ENCODE data around the gene GTPBP8.

Gene GTPBP8

GRCh38 chr3:113034011-113034410, 43.2 kb downstream of the GTPBP8 start (continued):
- no peak for TF ChIP-seq MZF1 (tag by site-specific recombination; IDR thresholded peaks at IDR 0.05; ENCODE audit: borderline replicate concordance)
- TF ChIP-seq ZNF596 (tag by site-specific recombination; IDR thresholded peaks at IDR 0.05): no peak
- TF ChIP-seq ZNF423 (tag by site-specific recombination; IDR thresholded peaks at IDR 0.05): no peak

DNA sequence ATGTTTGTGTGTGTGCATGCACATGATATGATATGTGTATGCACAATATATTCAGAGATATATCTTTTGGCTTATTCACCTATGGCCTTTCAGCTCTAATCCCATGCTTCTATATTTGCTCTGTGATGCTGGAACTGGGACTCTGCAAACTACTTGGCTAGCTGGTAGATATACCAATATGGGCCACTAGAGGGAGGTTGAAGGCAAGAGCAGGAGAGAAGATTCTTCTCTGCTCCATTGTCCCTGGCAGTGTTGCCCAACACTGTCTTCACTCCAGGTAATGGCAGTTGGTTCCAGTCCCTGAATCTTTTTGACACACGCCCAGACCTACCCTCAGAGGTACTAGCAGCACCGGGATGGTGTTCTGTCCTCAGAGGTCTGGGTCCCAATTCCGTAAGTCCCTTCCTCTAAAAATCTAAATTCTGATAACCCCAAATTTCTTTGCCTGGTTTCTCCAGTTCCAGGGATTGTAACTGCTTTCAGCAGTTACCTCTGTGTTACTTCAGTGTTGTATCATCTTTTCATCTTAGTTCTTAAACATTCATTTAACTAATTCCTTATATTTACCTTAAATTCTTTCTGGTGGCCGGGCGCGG, 44.7 kb downstream of the GTPBP8 start:
- ChIA-PET CTCF (interaction anchor here (0.7 to 1.5 kb wide), 5 partner anchors 15 to 301 kb away, joined by 3 to 5 read pairs (median 4); no protein-coding TSS in a partner anchor), POLR2A (interaction anchor here (0.6 to 1.2 kb wide), 2 partner anchors 16 to 711 kb away, joined by 3 to 7 read pairs; a partner anchor contains a TSS)
- H3K9me3 ChIP-seq (ENCODE audit: control insufficient read depth, insufficient read depth, low read depth, low read length): no peaks in the 10 kb centered on the region
- no peaks in the 10 kb centered on the region for H3K36me3 ChIP-seq (ENCODE audit: control insufficient read depth in 2 of 2, insufficient read depth in 1 of 2, low read length in 2 of 2)
- no peaks in the 10 kb centered on the region for H3K4me1 ChIP-seq (ENCODE audit: control insufficient read depth, insufficient read depth, low read length)
- no peak overlapping the region for H3K27ac ChIP-seq (ENCODE audit: extremely low read depth, low read depth, low read length)
- no peak for TF ChIP-seq ZNF433 (tag by site-specific recombination; IDR thresholded peaks at IDR 0.05; ENCODE audit: low read depth)
- TF ChIP-seq, protein P1, sequence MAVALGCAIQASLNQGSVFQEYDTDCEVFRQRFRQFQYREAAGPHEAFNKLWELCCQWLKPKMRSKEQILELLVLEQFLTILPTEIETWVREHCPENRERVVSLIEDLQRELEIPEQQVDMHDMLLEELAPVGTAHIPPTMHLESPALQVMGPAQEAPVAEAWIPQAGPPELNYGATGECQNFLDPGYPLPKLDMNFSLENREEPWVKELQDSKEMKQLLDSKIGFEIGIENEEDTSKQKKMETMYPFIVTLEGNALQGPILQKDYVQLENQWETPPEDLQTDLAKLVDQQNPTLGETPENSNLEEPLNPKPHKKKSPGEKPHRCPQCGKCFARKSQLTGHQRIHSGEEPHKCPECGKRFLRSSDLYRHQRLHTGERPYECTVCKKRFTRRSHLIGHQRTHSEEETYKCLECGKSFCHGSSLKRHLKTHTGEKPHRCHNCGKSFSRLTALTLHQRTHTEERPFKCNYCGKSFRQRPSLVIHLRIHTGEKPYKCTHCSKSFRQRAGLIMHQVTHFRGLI (tag by site-specific recombination; IDR thresholded peaks at IDR 0.05): no peak
- TF ChIP-seq ZNF514 (tag by site-specific recombination; IDR thresholded peaks at IDR 0.05): no peak
- TF ChIP-seq ZNF776 (tag by site-specific recombination; IDR thresholded peaks at IDR 0.05; ENCODE audit: borderline replicate concordance): no peak
- TF ChIP-seq ZNF654 (tag by site-specific recombination; IDR thresholded peaks at IDR 0.05; ENCODE audit: low read depth): peak; percentile 50
- no peak for TF ChIP-seq ZNF791 (tag by site-specific recombination; IDR thresholded peaks at IDR 0.05)
- TF ChIP-seq ZFP69B (tag by site-specific recombination; IDR thresholded peaks at IDR 0.05): no peak
- no peak for TF ChIP-seq ZNF561 (tag by site-specific recombination; IDR thresholded peaks at IDR 0.05; ENCODE audit: borderline replicate concordance)
- no peak for TF ChIP-seq ZNF248 (tag by site-specific recombination; IDR thresholded peaks at IDR 0.05)
- no peak overlapping the region for H3K4me3 ChIP-seq (ENCODE audit: low read depth, low read length)

DNA sequence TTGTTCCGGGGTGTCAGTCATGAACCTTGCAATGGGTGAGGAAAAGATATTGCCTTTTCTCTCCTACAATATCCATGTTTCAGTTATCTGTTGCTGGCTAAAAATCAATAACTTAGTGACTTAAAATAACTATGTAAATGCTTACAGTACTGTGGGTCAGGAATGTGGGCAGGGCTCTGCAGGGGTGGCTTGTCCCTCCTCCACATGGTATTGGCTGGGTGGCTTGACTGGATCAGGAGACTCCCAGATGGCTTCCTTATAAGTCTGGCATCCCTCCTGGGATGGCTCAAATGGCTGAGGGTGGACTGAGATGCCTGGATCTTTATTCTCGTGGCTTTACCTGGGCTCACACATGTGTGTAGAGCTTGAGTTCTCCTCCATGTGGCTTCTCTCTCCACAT, 47.5 kb downstream of the GTPBP8 start:
- H3K4me3 ChIP-seq (ENCODE audit: low read depth, low read length): no peak overlapping the region
- TF ChIP-seq ZBTB7A (tag by site-specific recombination; IDR thresholded peaks at IDR 0.05; ENCODE audit: low read depth) (no peak), ZSCAN30 (tag by site-specific recombination; IDR thresholded peaks at IDR 0.05) (no peak), ZEB2 (tag by site-specific recombination; IDR thresholded peaks at IDR 0.05) (no peak), ZNF214 (tag by site-specific recombination; IDR thresholded peaks at IDR 0.05; ENCODE audit: borderline replicate concordance) (no peak), BCL11B (tag by site-specific recombination; IDR thresholded peaks at IDR 0.05; ENCODE audit: low read depth) (no peak)
- CTCF ChIA-PET: no interaction called here

GRCh38 chr3:113039546-113039945, 48.8 kb downstream of the GTPBP8 start:
- Histone ChIP-seq H3K4me1 (ENCODE audit: control insufficient read depth, insufficient read depth, low read length) (no peaks in the 10 kb centered on the region), H3K9me3 (ENCODE audit: control insufficient read depth, insufficient read depth, low read depth, low read length) (no peaks in the 10 kb centered on the region), H3K4me3 (ENCODE audit: low read depth, low read length) (no peak overlapping the region), H3K27ac (ENCODE audit: extremely low read depth, low read depth, low read length) (no peak overlapping the region), H3K36me3 (ENCODE audit: control insufficient read depth in 2 of 2, insufficient read depth in 1 of 2, low read length in 2 of 2) (no peaks in the 10 kb centered on the region)
- CTCF ChIA-PET: interaction anchor here (0.6 kb wide), 1 partner anchor 354 kb away, joined by 5 read pairs; no protein-coding TSS in a partner anchor
- POLR2A ChIA-PET: no interaction called here
- no peak for TF ChIP-seq ZNF16 (tag by site-specific recombination; IDR thresholded peaks at IDR 0.05; ENCODE audit: low read depth)
- TF ChIP-seq ZNF175 (tag by site-specific recombination; IDR thresholded peaks at IDR 0.05): no peak
- no peak for TF ChIP-seq ZNF184 (tag by site-specific recombination; IDR thresholded peaks at IDR 0.05)
- no peak for TF ChIP-seq ZNF311 (tag by site-specific recombination; IDR thresholded peaks at IDR 0.05; ENCODE audit: borderline replicate concordance)
- no peak for TF ChIP-seq SP3 (tag by site-specific recombination; IDR thresholded peaks at IDR 0.05)
- no peak for TF ChIP-seq ZNF510 (tag by site-specific recombination; IDR thresholded peaks at IDR 0.05; ENCODE audit: insufficient replicate concordance)
- TF ChIP-seq ZNF248 (tag by site-specific recombination; IDR thresholded peaks at IDR 0.05): no peak
- no peak for TF ChIP-seq EGR2 (tag by site-specific recombination; IDR thresholded peaks at IDR 0.05; ENCODE audit: low read depth)
- TF ChIP-seq GLIS1 (tag by site-specific recombination; IDR thresholded peaks at IDR 0.05): no peak
- TF ChIP-seq ZNF155 (tag by site-specific recombination; IDR thresholded peaks at IDR 0.05): no peak
- TF ChIP-seq AEBP2 (tag by site-specific recombination; IDR thresholded peaks at IDR 0.05; ENCODE audit: borderline replicate concordance): no peak

More for the DNA sequence above, 47.5 kb downstream of the GTPBP8 start:
- no peak overlapping the region for H3K27ac ChIP-seq (ENCODE audit: extremely low read depth, low read depth, low read length)
- no peaks in the 10 kb centered on the region for H3K36me3 ChIP-seq (ENCODE audit: control insufficient read depth in 2 of 2, insufficient read depth in 1 of 2, low read length in 2 of 2)
- H3K9me3 ChIP-seq (ENCODE audit: control insufficient read depth, insufficient read depth, low read depth, low read length): no peaks in the 10 kb centered on the region
- H3K4me1 ChIP-seq (ENCODE audit: control insufficient read depth, insufficient read depth, low read length): no peaks in the 10 kb centered on the region
- POLR2A ChIA-PET: no interaction called here

Data from HEK293 (cell line).